HEK293 (cell line): ENCODE data around the gene GRK5.
A peak's percentile ranks its signal among the peaks of the same experiment; 100 is the strongest.

ENCODE experiments used
- CTCF ChIA-PET: fragments of 350-600 bp; formaldehyde crosslinking; extraction: SDS; loops from one replicate; lab custom pipeline; 2021; ENCODE audit warnings: antibody characterized with exemption; lab: Yijun Ruan, JAX
- POLR2A ChIA-PET: fragments of 300-600 bp; formaldehyde crosslinking; extraction: SDS; loops from one replicate; lab custom pipeline; 2020; ENCODE audit warnings: antibody characterized with exemption, inconsistent platforms; lab: Yijun Ruan, JAX
- H3K27ac ChIP-seq: fragments of 200-500 bp; sonication (Bioruptor generic); 2 replicates; pipeline ENCODE4 v1.5.1; 2014; ENCODE audit warnings: low read depth, low read length, control low read depth, inconsistent platforms; ENCODE audit errors: extremely low read depth
- H3K36me3 ChIP-seq, 2 experiments: fragments of 200-500 bp in 1 of 2; sonication (Bioruptor generic) in 1 of 2; 1 replicate in 1 of 2; 2 replicates in 1 of 2; pipeline ENCODE4 v1.5.1; 2014 to 2017; ENCODE audit warnings: inconsistent platforms in 2 of 2, low read length in 2 of 2; ENCODE audit not compliant: control insufficient read depth in 2 of 2, insufficient read depth in 1 of 2
- H3K4me1 ChIP-seq: fragments of 200-500 bp; sonication (Bioruptor generic); 2 replicates; pipeline ENCODE4 v1.5.1; 2014; ENCODE audit warnings: mild to moderate bottlenecking, low read length, inconsistent platforms; ENCODE audit not compliant: control insufficient read depth, insufficient read depth
- H3K4me3 ChIP-seq: 2 replicates; pipeline ENCODE4 v1.5.1; 2011; ENCODE audit warnings: low read depth, mild to moderate bottlenecking, control low read depth, low read length, moderate library complexity
- H3K9me3 ChIP-seq: fragments of 200-500 bp; sonication (Bioruptor generic); 2 replicates; pipeline ENCODE4 v1.5.1; 2014; ENCODE audit warnings: low read depth, low read length, inconsistent platforms; ENCODE audit not compliant: control insufficient read depth, insufficient read depth
- EGR2 ChIP-seq: fragments of 450-650 bp; formaldehyde crosslinking; IDR thresholded peaks from 2 replicates; pipeline ENCODE4 v1.5.1; 2016; ENCODE audit warnings: low read depth, missing biosample characterization, missing genetic modification characterization
- FEZF1 ChIP-seq: fragments of 450-650 bp; formaldehyde crosslinking; IDR thresholded peaks from 2 replicates; pipeline ENCODE4 v1.5.1; 2016; ENCODE audit warnings: missing biosample characterization, missing genetic modification characterization
- GFI1B ChIP-seq: fragments of 450-650 bp; formaldehyde crosslinking; IDR thresholded peaks from 2 replicates; pipeline ENCODE4 v1.5.1; 2016; ENCODE audit warnings: missing biosample characterization, missing genetic modification characterization
- HOXD13 ChIP-seq: sonication (generic); formaldehyde crosslinking; IDR thresholded peaks from 2 replicates; pipeline ENCODE4 v1.8.0; 2022; ENCODE audit warnings: missing genetic modification reagents, borderline replicate concordance
- MEIS1 ChIP-seq: sonication (generic); formaldehyde crosslinking; IDR thresholded peaks from 2 replicates; pipeline ENCODE4 v1.8.1; 2022; ENCODE audit warnings: missing genetic modification reagents, mild to moderate bottlenecking, borderline replicate concordance
- PRDM10 ChIP-seq: fragments of 450-650 bp; formaldehyde crosslinking; IDR thresholded peaks from 2 replicates; pipeline ENCODE4 v1.5.1; 2016; ENCODE audit warnings: missing biosample characterization, missing genetic modification characterization
- RBAK ChIP-seq: fragments of 450-650 bp; formaldehyde crosslinking; IDR thresholded peaks from 2 replicates; pipeline ENCODE4 v1.5.1; 2016; ENCODE audit warnings: missing biosample characterization, missing genetic modification characterization
- SCRT1 ChIP-seq: fragments of 450-650 bp; formaldehyde crosslinking; IDR thresholded peaks from 2 replicates; pipeline ENCODE4 v1.5.1; 2016; ENCODE audit warnings: missing biosample characterization, missing genetic modification characterization, borderline replicate concordance
- SETDB1 ChIP-seq: IDR thresholded peaks from one replicate; pipeline ENCODE4 v1.6.1; 2017; ENCODE audit warnings: mild to moderate bottlenecking, low read length, moderate library complexity, mixed read lengths; ENCODE audit not compliant: insufficient read length
- TRIM28 ChIP-seq: IDR thresholded peaks from 2 replicates; pipeline ENCODE4 v1.6.1; 2011; ENCODE audit warnings: low read length, control low read depth, borderline replicate concordance
- ZBTB44 ChIP-seq: fragments of 450-650 bp; IDR thresholded peaks from 2 replicates; pipeline ENCODE4 v1.5.1; 2018; ENCODE audit warnings: missing biosample characterization, mild to moderate bottlenecking, missing genetic modification characterization
- ZBTB6 ChIP-seq: fragments of 450-650 bp; formaldehyde crosslinking; IDR thresholded peaks from 2 replicates; pipeline ENCODE4 v1.5.1; 2017; ENCODE audit warnings: missing biosample characterization, missing genetic modification characterization
- ZFHX2 ChIP-seq: fragments of 450-650 bp; formaldehyde crosslinking; conservative IDR thresholded peaks from 2 replicates; pipeline ENCODE4 v1.5.1; 2016; ENCODE audit warnings: missing biosample characterization, missing genetic modification characterization
- ZFP3 ChIP-seq: fragments of 450-650 bp; formaldehyde crosslinking; IDR thresholded peaks from 2 replicates; pipeline ENCODE4 v1.5.1; 2016; ENCODE audit warnings: low read depth, missing biosample characterization, missing genetic modification characterization
- ZNF10 ChIP-seq: fragments of 450-650 bp; formaldehyde crosslinking; IDR thresholded peaks from 2 replicates; pipeline ENCODE4 v1.5.1; 2017; ENCODE audit warnings: missing biosample characterization, missing genetic modification characterization
- ZNF221 ChIP-seq: fragments of 450-650 bp; formaldehyde crosslinking; IDR thresholded peaks from 2 replicates; pipeline ENCODE4 v1.5.1; 2017; ENCODE audit warnings: missing biosample characterization, missing genetic modification characterization, borderline replicate concordance
- ZNF280C ChIP-seq: fragments of 450-650 bp; formaldehyde crosslinking; IDR thresholded peaks from 2 replicates; pipeline ENCODE4 v1.5.1; 2016; ENCODE audit warnings: missing biosample characterization, missing genetic modification characterization
- ZNF302 ChIP-seq: fragments of 450-650 bp; formaldehyde crosslinking; IDR thresholded peaks from 2 replicates; pipeline ENCODE4 v1.5.1; 2016; ENCODE audit warnings: missing biosample characterization, missing genetic modification characterization, low read depth
- ZNF404 ChIP-seq: fragments of 450-650 bp; formaldehyde crosslinking; IDR thresholded peaks from 2 replicates; pipeline ENCODE4 v1.5.1; 2017; ENCODE audit warnings: missing biosample characterization, missing genetic modification characterization
- ZNF433 ChIP-seq: fragments of 450-650 bp; formaldehyde crosslinking; IDR thresholded peaks from 2 replicates; pipeline ENCODE4 v1.5.1; 2016; ENCODE audit warnings: missing biosample characterization, missing genetic modification characterization, low read depth
- ZNF473 ChIP-seq: fragments of 450-650 bp; formaldehyde crosslinking; IDR thresholded peaks from 2 replicates; pipeline ENCODE4 v1.5.1; 2017; ENCODE audit warnings: missing biosample characterization, missing genetic modification characterization
- ZNF530 ChIP-seq: fragments of 450-650 bp; formaldehyde crosslinking; IDR thresholded peaks from 2 replicates; pipeline ENCODE4 v1.5.1; 2016; ENCODE audit warnings: low read depth, missing biosample characterization, missing genetic modification characterization
- ZNF555 ChIP-seq: fragments of 450-650 bp; formaldehyde crosslinking; conservative IDR thresholded peaks from 2 replicates; pipeline ENCODE4 v1.5.1; 2017; ENCODE audit warnings: missing biosample characterization, mild to moderate bottlenecking, missing genetic modification characterization, inconsistent platforms
- ZNF571 ChIP-seq: fragments of 450-650 bp; formaldehyde crosslinking; IDR thresholded peaks from 2 replicates; pipeline ENCODE4 v1.5.0; 2017; ENCODE audit warnings: missing biosample characterization, missing genetic modification characterization
- ZNF626 ChIP-seq: fragments of 450-650 bp; sonication (Bioruptor Pico); formaldehyde crosslinking; IDR thresholded peaks from 2 replicates; pipeline ENCODE4 v1.5.1; 2018; ENCODE audit warnings: missing biosample characterization, missing genetic modification characterization, inconsistent platforms
- ZNF654 ChIP-seq: fragments of 450-650 bp; formaldehyde crosslinking; IDR thresholded peaks from 2 replicates; pipeline ENCODE4 v1.5.1; 2016; ENCODE audit warnings: low read depth, missing biosample characterization, missing genetic modification characterization
- ZNF701 ChIP-seq: fragments of 450-650 bp; formaldehyde crosslinking; IDR thresholded peaks from 2 replicates; pipeline ENCODE4 v1.5.1; 2016; ENCODE audit warnings: missing biosample characterization, missing genetic modification characterization

The GRK5 gene

GRCh38 chr10:119377451-119377957 lies 170.1 kb downstream of the GRK5 start (continued):
- TF ChIP-seq ZBTB6 (tag by site-specific recombination): no peak
- TF ChIP-seq SETDB1: no peak
- no peak for TF ChIP-seq ZNF530 (tag by site-specific recombination)
- TF ChIP-seq ZNF701 (tag by site-specific recombination): no peak
- no peak for TF ChIP-seq GFI1B
- TF ChIP-seq ZNF571 (tag by site-specific recombination): no peak
- TF ChIP-seq ZNF555 (tag by site-specific recombination): no peak
- no peak for TF ChIP-seq ZNF404 (tag by site-specific recombination)
- no peak for TF ChIP-seq ZNF433 (tag by site-specific recombination)
- no peak for TF ChIP-seq ZNF626 (tag by site-specific recombination)

GRCh38 chr10:119377958-119378736 lies 170.8 kb downstream of the GRK5 start:
- CTCF ChIA-PET: no interaction called here
- Histone ChIP-seq H3K36me3 (no peaks in the 10 kb centered on the region), H3K4me1 (no peaks in the 10 kb centered on the region), H3K4me3 (no peak overlapping the region), H3K9me3 (no peaks in the 10 kb centered on the region), H3K27ac (no peak overlapping the region)
- POLR2A ChIA-PET: no interaction called here
- TF ChIP-seq TRIM28: peak; percentile 18; the same call in 1 of the 2 replicates
- no peak for TF ChIP-seq ZFP3 (tag by site-specific recombination)
- no peak for TF ChIP-seq HOXD13 (CRISPR knock-in tag)
- peak; percentile 76 for TF ChIP-seq SCRT1
- TF ChIP-seq EGR2 (tag by site-specific recombination): peak; percentile 61
- TF ChIP-seq ZNF10: no peak; the same call in 1 of the 2 replicates
- TF ChIP-seq ZBTB44: peak; percentile 53; the same call in 1 of the 2 replicates
- no peak for TF ChIP-seq MEIS1 (CRISPR knock-in tag)
- no peak for TF ChIP-seq FEZF1 (tag by site-specific recombination)
- no peak for TF ChIP-seq ZNF280C (tag by site-specific recombination)
- no peak for TF ChIP-seq PRDM10 (tag by site-specific recombination)
- TF ChIP-seq RBAK (tag by site-specific recombination): no peak
- TF ChIP-seq ZNF654 (tag by site-specific recombination): no peak
- TF ChIP-seq ZNF221: no peak
- peak; percentile 80 for TF ChIP-seq ZFHX2 (tag by site-specific recombination)
- TF ChIP-seq ZNF473 (tag by site-specific recombination): no peak
- TF ChIP-seq ZNF302 (tag by site-specific recombination): no peak
